ENCODE measurements around the gene CNTN5. TPM values are rescaled to one million over a fixed set of nuclear protein-coding genes. Genes with fewer than 3 reads are reported as not detected.

Gene CNTN5
- total RNA-seq, 1 donor from 2014 or later = 0.24 TPM

- intact Hi-C loops (cut with DNase I) = no loop called here
- TF ChIP-seq, protein P1, sequence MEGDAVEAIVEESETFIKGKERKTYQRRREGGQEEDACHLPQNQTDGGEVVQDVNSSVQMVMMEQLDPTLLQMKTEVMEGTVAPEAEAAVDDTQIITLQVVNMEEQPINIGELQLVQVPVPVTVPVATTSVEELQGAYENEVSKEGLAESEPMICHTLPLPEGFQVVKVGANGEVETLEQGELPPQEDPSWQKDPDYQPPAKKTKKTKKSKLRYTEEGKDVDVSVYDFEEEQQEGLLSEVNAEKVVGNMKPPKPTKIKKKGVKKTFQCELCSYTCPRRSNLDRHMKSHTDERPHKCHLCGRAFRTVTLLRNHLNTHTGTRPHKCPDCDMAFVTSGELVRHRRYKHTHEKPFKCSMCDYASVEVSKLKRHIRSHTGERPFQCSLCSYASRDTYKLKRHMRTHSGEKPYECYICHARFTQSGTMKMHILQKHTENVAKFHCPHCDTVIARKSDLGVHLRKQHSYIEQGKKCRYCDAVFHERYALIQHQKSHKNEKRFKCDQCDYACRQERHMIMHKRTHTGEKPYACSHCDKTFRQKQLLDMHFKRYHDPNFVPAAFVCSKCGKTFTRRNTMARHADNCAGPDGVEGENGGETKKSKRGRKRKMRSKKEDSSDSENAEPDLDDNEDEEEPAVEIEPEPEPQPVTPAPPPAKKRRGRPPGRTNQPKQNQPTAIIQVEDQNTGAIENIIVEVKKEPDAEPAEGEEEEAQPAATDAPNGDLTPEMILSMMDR (IDR thresholded peaks at IDR 0.05) = no peak
- DNase-seq (no peak), ATAC-seq (no peak)
- Histone ChIP-seq H3K9me3 (no peaks in the 10 kb centered on the region), H3K27me3 (ENCODE audit: low read depth) (no peaks in the 10 kb centered on the region), H3K27ac (no peak overlapping the region), H3K4me3 (no peak overlapping the region), H3K36me3 (no peaks in the 10 kb centered on the region), H3K4me1 (no peaks in the 10 kb centered on the region)
Measured at GRCh38 chr11:99803501-99803900, 782.8 kb downstream of the CNTN5 start.

- Histone ChIP-seq H3K36me3 (no peaks in the 10 kb centered on the region), H3K4me1 (no peaks in the 10 kb centered on the region), H3K27ac (no peak overlapping the region), H3K27me3 (ENCODE audit: low read depth) (no peaks in the 10 kb centered on the region), H3K4me3 (no peak overlapping the region), H3K9me3 (no peaks in the 10 kb centered on the region)
- no peak for ATAC-seq
- intact Hi-C loops (cut with DNase I) = no loop called here
- DNase-seq = no peak
- TF ChIP-seq, protein P1 (IDR thresholded peaks at IDR 0.05) = no peak
Measured at GRCh38 chr11:99812516-99812915, 791.8 kb downstream of the CNTN5 start.

GRCh38 chr11:99814021-99814420 lies 793.3 kb downstream of the CNTN5 start:
- H3K36me3 ChIP-seq = no peaks in the 10 kb centered on the region
- H3K4me3 ChIP-seq = no peak overlapping the region
- intact Hi-C loops (cut with DNase I) = no loop called here
- no peaks in the 10 kb centered on the region for H3K4me1 ChIP-seq
- no peaks in the 10 kb centered on the region for H3K9me3 ChIP-seq
- H3K27ac ChIP-seq = no peak overlapping the region
- H3K27me3 ChIP-seq (ENCODE audit: low read depth) = no peaks in the 10 kb centered on the region
- DNase-seq (no peak), ATAC-seq (no peak)
- TF ChIP-seq, protein P1 (IDR thresholded peaks at IDR 0.05) = no peak

- intact Hi-C loops (cut with DNase I) = no loop called here
- no peaks in the 10 kb centered on the region for H3K4me1 ChIP-seq
Measured at GRCh38 chr11:99814738-99815137, 794.0 kb downstream of the CNTN5 start.

DNA sequence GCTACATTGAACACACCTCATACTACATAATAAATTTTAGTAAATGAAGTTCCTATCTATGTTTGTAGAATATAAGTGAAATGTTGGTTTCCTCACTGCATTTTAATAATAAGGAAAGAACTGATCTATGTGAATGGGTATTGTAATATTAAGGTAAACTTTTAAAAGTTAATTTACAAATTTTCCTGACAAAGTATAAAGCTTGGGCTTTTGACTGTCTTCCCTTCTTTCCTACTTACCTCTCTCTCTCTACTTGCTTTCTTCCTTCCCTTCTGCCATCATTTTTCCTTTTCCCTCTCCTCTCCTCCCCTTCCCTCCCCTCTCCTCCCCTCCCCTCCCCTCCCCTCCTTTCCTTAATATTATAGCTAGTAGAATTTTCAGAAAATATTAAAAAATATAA lies 798.2 kb downstream of the CNTN5 start:
- ATAC-seq (no peak), DNase-seq (no peak)
- no peaks in the 10 kb centered on the region for H3K9me3 ChIP-seq
- no peaks in the 10 kb centered on the region for H3K4me1 ChIP-seq
- TF ChIP-seq, protein P1 (IDR thresholded peaks at IDR 0.05) = no peak
- intact Hi-C loops (cut with DNase I) = no loop called here
- no peaks in the 10 kb centered on the region for H3K36me3 ChIP-seq
- H3K27me3 ChIP-seq (ENCODE audit: low read depth) = no peaks in the 10 kb centered on the region
- no peak overlapping the region for H3K27ac ChIP-seq
- H3K4me3 ChIP-seq = no peak overlapping the region

More at GRCh38 chr11:99814738-99815137, 794.0 kb downstream of the CNTN5 start:
- Histone ChIP-seq H3K27ac (no peak overlapping the region), H3K4me3 (no peak overlapping the region), H3K27me3 (ENCODE audit: low read depth) (no peaks in the 10 kb centered on the region), H3K36me3 (no peaks in the 10 kb centered on the region), H3K9me3 (no peaks in the 10 kb centered on the region)
- TF ChIP-seq, protein P1 (IDR thresholded peaks at IDR 0.05) = no peak
- DNase-seq (no peak), ATAC-seq (no peak)

All from lower lobe of right lung (tissue), 2 donors.